Small intestine (tissue), 16 donors: ENCODE results near the gene FAM234B. TPM values are rescaled to one million over a fixed set of nuclear protein-coding genes. Genes with fewer than 3 reads are reported as not detected.

Experiments
- DNase-seq, 2 donors: peaks; one replicate each; pipeline versions ENCODE4 v3.0.0 to v3.0.0-alpha.2; 2013
- FAIRE-seq: peaks from 2 replicates; lab custom pipeline; 2012; peaks lifted over from hg19 to GRCh38; lab: Jason Lieb, UNC
- H3K27ac ChIP-seq, 3 donors: one replicate each; pipeline ENCODE4 v1.5.1; 2013; ENCODE audit warnings: low read length in 2 of 3, mild to moderate bottlenecking in 2 of 3, control low read depth in 1 of 3, inconsistent platforms in 1 of 3, low read depth in 1 of 3, moderate library complexity in 1 of 3
- H3K27me3 ChIP-seq, 3 donors: one replicate each; pipeline ENCODE4 v1.6.1; 2013; ENCODE audit warnings: low read length in 3 of 3, inconsistent platforms in 1 of 3; ENCODE audit not compliant: control insufficient read depth in 3 of 3, insufficient read depth in 3 of 3
- H3K36me3 ChIP-seq, 3 donors: one replicate each; pipeline ENCODE4 v1.6.1; 2013; ENCODE audit warnings: low read length in 3 of 3, inconsistent platforms in 1 of 3, low read depth in 1 of 3, mild to moderate bottlenecking in 1 of 3, moderate library complexity in 1 of 3; ENCODE audit not compliant: control insufficient read depth in 3 of 3, insufficient read depth in 2 of 3
- H3K4me1 ChIP-seq, 3 donors: one replicate each; pipeline ENCODE4 v1.6.1; 2013; ENCODE audit warnings: low read length in 2 of 3, inconsistent platforms in 1 of 3, low read depth in 1 of 3, mild to moderate bottlenecking in 1 of 3, moderate library complexity in 1 of 3; ENCODE audit not compliant: control insufficient read depth in 3 of 3, insufficient read depth in 2 of 3
- H3K4me3 ChIP-seq, 3 donors: one replicate each; pipeline ENCODE4 v1.5.1; 2013; ENCODE audit warnings: low read length in 3 of 3, control low read depth in 1 of 3, inconsistent platforms in 1 of 3, low read depth in 1 of 3, mild to moderate bottlenecking in 1 of 3, moderate library complexity in 1 of 3
- H3K9me3 ChIP-seq, 2 donors: one replicate each; pipeline ENCODE4 v1.6.1; 2013; ENCODE audit warnings: low read depth in 1 of 2, low read length in 1 of 2; ENCODE audit not compliant: control insufficient read depth in 2 of 2, insufficient read depth in 1 of 2
- WGBS, 3 donors: extraction: QIAGEN DNeasy Blood & Tissue Kit; methylation state at CpG; one replicate each; pipeline ENCODE4 v1.1.7; 2013; 5-methylcytosine and 5-hydroxymethylcytosine counted together
- long read RNA-seq, 10 donors: transcript quantifications; one replicate each; lab custom pipeline, GENCODE V29; 2026
- polyA plus RNA-seq, 4 donors: library from polyadenylated mRNA; stranded (reverse) in 3 of 4; unstranded in 1 of 4; fragments of 200-250 nt in 3 of 4; fragments of 120-200 nt in 1 of 4; gene quantifications; one replicate each; pipeline versions ENCODE4 v1.2.1 to v1.2.3, GENCODE V29; 2013
- donor health status: healthy with polysubstance abuse.
- donor health status: control.
- donor health status: control.
- donor health status: Bipolar disorder and iron deficiency.
- donor health status: healthy.

The FAM234B gene, protein sequence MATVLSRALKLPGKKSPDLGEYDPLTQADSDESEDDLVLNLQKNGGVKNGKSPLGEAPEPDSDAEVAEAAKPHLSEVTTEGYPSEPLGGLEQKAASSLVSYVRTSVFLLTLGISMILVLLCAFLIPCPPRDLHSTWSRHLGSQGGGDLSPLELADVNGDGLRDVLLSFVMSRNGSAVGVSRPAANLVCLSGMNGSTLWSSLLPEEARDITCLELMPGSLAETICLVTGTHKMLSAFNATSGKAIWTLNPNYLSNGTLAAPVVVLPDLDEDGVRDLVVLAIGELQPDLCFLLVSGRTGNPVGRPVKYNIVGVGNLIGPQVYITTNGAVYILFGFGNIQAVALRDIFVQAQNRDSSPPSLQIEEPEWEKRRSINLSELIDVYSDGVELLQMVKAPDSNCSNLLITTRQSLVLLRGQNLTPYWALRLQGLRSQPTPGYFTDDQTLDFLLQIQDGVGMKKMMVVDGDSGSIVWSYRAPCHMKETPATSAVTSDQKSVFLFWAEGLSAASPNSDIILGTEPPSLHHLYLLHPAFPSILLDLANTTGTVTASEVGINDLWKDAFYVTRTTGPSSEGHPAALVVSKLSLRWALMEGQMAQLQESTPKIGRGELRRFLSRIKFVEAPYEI
- polyA plus RNA-seq = 1 to 10 TPM in 2 of 4 donors, under 1 TPM in 2; 0.45 to 7.8 (median 1.4) TPM
- long read RNA-seq, donor 1, full-length matches to known transcripts = 1 of 1 reads
- long read RNA-seq, donor 1, partial matches to known transcripts = 0 of 1 reads
- long read RNA-seq, donor 1, other reads (novel, unspliced or antisense) = 0 of 1 reads
- long read RNA-seq, donor 2 = 0 reads
- long read RNA-seq, donor 3 = 0 reads
- long read RNA-seq, donor 4 = 0 reads
- long read RNA-seq, donor 5 = 0 reads
- long read RNA-seq, donor 6 = 0 reads
- long read RNA-seq, donor 7 = 0 reads
- long read RNA-seq, donor 8 = 0 reads
- long read RNA-seq, donor 9 = 0 reads
- long read RNA-seq, donor 10 = 0 reads

DNA sequence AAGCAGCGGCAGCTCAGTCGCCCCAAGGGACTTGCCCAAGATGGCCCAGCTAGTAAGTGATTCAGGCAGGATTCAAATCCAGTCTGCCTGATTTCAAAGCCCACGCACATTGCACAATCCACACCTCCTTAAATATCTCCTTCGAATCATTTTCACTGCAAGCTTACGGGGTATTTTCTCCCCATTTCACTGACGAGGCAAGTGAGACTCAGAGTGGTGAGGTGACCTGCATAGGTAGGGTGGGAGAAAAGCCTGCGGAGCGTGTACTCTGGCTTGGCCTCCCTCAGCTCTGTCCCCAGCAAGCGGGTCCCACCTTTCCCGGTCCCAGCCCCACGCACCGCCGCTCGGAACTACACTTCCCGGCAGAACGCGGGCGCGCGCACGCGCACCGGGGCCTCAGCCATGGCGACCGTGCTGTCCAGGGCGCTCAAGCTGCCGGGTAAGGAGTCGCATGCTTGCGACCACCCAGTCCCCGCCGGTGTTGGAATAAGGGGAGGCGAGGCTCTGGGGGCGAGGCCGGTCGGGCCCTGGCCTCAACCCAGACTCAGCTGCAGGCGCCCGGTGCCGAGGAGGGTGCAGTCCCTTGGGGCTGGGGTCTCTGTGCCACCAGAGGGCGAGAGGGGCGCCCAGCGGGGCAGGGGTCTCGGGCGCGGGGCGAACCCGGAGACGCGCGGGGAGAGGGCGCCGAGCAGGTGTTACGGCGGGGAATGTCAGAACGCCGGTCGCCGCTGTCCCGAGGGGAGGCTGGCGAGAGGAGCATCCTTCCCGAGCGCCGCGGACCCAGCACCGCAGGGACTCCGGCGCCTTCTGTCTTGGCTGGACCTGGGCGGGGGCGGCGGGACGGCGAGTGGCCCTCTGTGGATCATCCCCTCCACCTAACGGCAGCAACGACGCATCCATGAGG, at the start of gene FAM234B:
FAM234B (plus strand) TSS at position 380 of the 904 bp plus-strand sequence; CDS start at position 403, 23 bp downstream.
- Histone ChIP-seq H3K27me3 (no peaks in the 10 kb centered on the region), H3K9me3 (peaks cover 0 to 7% of the 10 kb centered on the region in 2 donors), H3K4me1 (peaks cover 0 to 16% (median 0%) of the 10 kb centered on the region in 3 donors), H3K4me3 (peak within 1 kb of the TSS; percentile 72 to 90 (median 84)), H3K36me3 (no peaks in the 10 kb centered on the region), H3K27ac (peak within 1 kb of the TSS in 1 of 3 donors; percentile 49)
- FAIRE-seq (no peak), DNase-seq (peak; percentile 69 to 80)
- 2 to 3% (median 2%) methylated on average over 60 to 74 of the region's 74 CpGs for WGBS, 3 donors

DNA sequence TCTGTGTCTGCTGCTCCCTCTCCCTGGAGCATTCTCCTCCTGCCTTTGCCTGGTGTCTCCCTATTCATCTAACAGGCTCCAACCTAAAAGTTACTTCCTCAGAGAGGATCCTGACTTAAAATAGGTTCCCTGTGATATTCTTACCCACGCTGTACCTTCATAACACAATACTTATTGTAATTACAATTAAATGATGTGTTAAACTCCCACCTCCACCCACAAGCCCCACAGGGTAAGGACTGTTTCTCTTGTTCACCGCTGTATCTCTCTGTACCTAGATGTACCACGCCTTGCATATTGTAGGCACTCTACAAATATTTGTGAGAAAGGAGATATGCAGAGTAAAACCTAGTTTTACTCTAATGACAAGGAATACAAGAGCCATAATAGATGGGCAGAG, 49.1 kb upstream of the FAM234B start:
- Histone ChIP-seq H3K36me3 (peaks cover 0 to 21% (median 3%) of the 10 kb centered on the region in 3 donors), H3K9me3 (no peaks in the 10 kb centered on the region), H3K4me1 (peaks cover 7 to 20% (median 15%) of the 10 kb centered on the region in 3 donors), H3K27ac (no peak overlapping the region), H3K4me3 (no peak overlapping the region), H3K27me3 (no peaks in the 10 kb centered on the region)
- 87 to 91% (median 87%) methylated on average over 3 of the region's 3 CpGs for WGBS, 3 donors
- no peak for FAIRE-seq
- no peak for DNase-seq

DNA sequence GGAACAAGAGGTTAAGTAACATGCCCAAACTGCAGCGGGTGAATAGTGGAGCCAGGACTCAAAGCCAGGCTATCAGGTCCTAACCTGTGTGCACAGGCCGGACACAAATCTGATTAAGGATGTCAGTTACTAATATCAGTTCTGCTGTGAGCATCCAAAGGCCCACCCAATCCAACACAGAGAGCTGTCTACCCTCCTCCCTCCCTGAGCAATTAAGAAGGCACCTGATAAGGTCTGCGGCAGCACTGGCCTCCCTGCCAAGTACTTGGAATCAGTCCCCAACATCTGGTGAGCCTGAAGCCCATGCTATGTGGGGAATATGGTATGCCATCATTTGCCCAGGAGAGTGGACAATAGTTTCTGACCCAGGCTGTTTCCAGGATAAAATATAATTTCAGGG, 48.0 kb upstream of the FAM234B start:
- Histone ChIP-seq H3K4me3 (peak overlapping the region in 1 of 3 donors; percentile 27), H3K4me1 (peaks cover 7 to 15% (median 13%) of the 10 kb centered on the region in 3 donors), H3K9me3 (no peaks in the 10 kb centered on the region), H3K27ac (no peak overlapping the region), H3K27me3 (no peaks in the 10 kb centered on the region), H3K36me3 (peaks cover 0 to 19% (median under 1%) of the 10 kb centered on the region in 3 donors)
- WGBS, 3 donors = 35 to 67% (median 53%) methylated on average over 3 of the region's 3 CpGs
- no peak for DNase-seq
- no peak for FAIRE-seq

DNA sequence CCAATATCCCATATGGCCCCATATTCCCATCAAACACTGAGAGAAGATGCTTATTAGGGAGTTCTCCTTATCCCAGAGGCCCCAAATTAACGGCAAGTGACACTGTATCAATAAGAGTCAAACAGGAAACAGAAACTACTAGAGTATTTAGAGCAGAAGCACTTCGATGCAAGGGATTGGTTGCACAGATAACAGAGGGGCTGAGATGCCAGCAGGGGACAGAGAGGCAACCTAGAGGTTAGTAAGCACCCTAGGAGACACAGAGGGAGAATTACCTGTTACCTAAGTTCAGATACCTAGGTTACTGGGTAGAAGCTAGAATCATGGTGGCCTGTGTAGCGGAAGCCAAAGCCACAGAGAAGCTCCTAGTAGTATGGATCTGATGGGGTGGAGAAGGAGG, 47.0 kb upstream of the FAM234B start:
- FAIRE-seq (no peak), DNase-seq (no peak)
- Histone ChIP-seq H3K27ac (no peak overlapping the region), H3K4me1 (peaks cover 10 to 15% (median 12%) of the 10 kb centered on the region in 3 donors), H3K27me3 (no peaks in the 10 kb centered on the region), H3K9me3 (no peaks in the 10 kb centered on the region), H3K36me3 (peaks cover 0 to 19% (median 0%) of the 10 kb centered on the region in 3 donors), H3K4me3 (peak overlapping the region in 1 of 3 donors; percentile 93)
- WGBS, 3 donors = 37 to 52% (median 43%) methylated on average over 3 of the region's 3 CpGs

DNA sequence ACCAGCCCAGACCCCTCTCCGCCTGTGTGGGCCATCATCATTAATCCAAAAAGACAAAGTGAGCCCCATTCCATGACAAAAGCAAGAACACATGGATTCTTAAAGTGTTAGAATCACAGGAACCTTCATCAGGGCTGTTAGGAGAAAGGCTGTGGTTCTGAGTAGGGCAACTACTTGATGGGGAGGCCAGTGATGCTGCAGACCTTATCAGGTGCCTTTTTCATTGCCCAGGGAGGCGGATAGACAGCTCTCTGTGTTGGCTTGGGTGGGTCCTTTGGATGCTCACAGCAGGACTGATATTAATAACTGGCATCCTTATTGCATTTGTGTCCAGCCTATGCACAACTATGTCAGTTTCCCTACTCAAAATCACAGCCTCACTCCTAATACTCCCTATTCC, 46.4 kb upstream of the FAM234B start:
- DNase-seq = no peak
- H3K4me1 ChIP-seq = peaks cover 6 to 15% (median 10%) of the 10 kb centered on the region in 3 donors

DNA sequence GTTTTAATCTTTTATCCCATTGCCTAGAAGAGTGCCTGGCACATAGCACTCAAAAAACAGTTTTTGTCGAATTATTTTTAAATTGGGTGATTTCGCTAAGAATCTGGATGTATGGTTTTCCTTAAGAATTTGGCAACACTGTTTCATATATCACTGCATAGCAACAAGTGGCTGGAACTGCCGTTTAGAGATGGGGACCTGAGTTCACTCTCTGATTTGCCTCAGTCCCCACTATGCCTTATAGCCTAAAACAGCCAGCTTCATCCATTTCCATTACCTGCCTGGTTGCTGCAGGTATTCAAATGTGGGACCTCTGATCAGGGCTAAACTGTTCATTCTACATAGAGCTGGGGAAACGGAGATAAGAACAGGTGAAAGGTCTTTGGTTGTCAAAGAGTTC, 45.9 kb upstream of the FAM234B start:
- Histone ChIP-seq H3K27me3 (no peaks in the 10 kb centered on the region), H3K27ac (no peak overlapping the region), H3K9me3 (no peaks in the 10 kb centered on the region), H3K4me1 (peaks cover 6 to 15% (median 10%) of the 10 kb centered on the region in 3 donors), H3K4me3 (peak overlapping the region in 2 of 3 donors; percentile 74 to 93), H3K36me3 (peaks cover 0 to 21% (median 0%) of the 10 kb centered on the region in 3 donors)
- 56 to 76% (median 65%) methylated on average over 4 of the region's 4 CpGs for WGBS, 3 donors
- peak; percentile 41 to 87 for DNase-seq
- FAIRE-seq = no peak

More for the DNA sequence above, 46.4 kb upstream of the FAM234B start:
- 43 to 70% (median 56%) methylated on average over 2 of the region's 2 CpGs for WGBS, 3 donors
- H3K36me3 ChIP-seq = peaks cover 0 to 21% (median 0%) of the 10 kb centered on the region in 3 donors
- no peak overlapping the region for H3K27ac ChIP-seq
- no peak for FAIRE-seq
- H3K27me3 ChIP-seq = no peaks in the 10 kb centered on the region
- H3K4me3 ChIP-seq = peak overlapping the region in 2 of 3 donors; percentile 74 to 93
- H3K9me3 ChIP-seq = no peaks in the 10 kb centered on the region

DNA sequence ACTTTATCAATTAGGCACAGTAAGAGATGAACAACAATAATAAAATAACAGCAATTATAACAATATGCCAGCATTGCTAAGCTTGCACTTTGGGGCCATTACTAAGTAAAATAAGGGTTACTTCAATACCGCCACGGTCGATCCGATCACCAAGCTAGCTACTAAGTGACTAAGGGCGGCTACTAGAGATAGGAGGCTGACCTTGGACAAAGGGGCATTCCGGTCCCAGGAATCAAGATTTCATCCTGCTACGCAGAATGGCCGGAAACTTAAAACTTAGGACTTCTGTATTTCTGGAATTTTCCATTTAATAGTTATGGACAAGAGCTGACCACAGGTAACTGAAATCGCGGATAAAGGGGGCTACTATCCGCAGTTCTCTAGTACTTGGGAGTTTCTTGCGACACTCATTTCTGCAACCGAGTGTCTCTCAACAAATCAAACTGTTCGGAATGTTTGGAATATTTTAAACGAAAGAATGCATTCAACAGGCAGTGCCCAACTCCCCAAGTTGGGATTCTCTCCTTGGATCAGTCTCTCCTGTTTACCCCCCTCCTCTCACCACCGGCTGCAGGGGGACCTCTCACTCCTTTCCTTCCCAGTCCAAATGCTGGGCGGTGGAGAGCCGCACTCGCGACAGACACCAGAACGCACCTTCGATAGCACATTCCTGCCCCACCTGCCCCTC, 44.8 kb upstream of the FAM234B start:
- Histone ChIP-seq H3K27ac (peak overlapping the region; percentile 86 to 89 (median 87)), H3K4me3 (peak overlapping the region; percentile 44 to 93 (median 74)), H3K27me3 (no peaks in the 10 kb centered on the region), H3K9me3 (no peaks in the 10 kb centered on the region), H3K36me3 (peaks cover 0 to 20% (median 0%) of the 10 kb centered on the region in 3 donors), H3K4me1 (peaks cover 6 to 15% (median 10%) of the 10 kb centered on the region in 3 donors)
- DNase-seq (peak; percentile 72 to 85), FAIRE-seq (no peak)
- WGBS, 3 donors = 5 to 25% (median 20%) methylated on average over 22 of the region's 22 CpGs
